HL-60 (cell line): Measurements from ENCODE around the gene CNGB1.
"Not testable (repeated sequence)": the region's sequence is repeated elsewhere in the genome, so short reads cannot be mapped to it uniquely, and the experiment has no call there.

Experiments
- DNase-seq, 2 experiments: peaks; one replicate each; pipeline ENCODE4 v3.0.0-alpha.2; 2010 to 2020; ENCODE audit warnings: low read depth in 1 of 2, low spot score in 1 of 2
- H3K27ac ChIP-seq: fragments of 250-450 bp; sonication (Bioruptor Pico); replicated peaks from 2 replicates; pipeline ENCODE4 v1.5.1; 2020; ENCODE audit warnings: mild to moderate bottlenecking, moderate library complexity
- H3K27me3 ChIP-seq: fragments of 250-450 bp; sonication (Bioruptor Pico); 2 replicates; pipeline ENCODE4 v1.5.1; 2021; ENCODE audit warnings: mild to moderate bottlenecking, moderate library complexity; ENCODE audit not compliant: insufficient read depth, poor library complexity, severe bottlenecking
- H3K4me3 ChIP-seq: replicated peaks from 2 replicates; pipeline ENCODE4 v1.5.1; 2011; ENCODE audit warnings: mild to moderate bottlenecking, control low read depth, low read length; ENCODE audit not compliant: insufficient read depth
- CTCF ChIP-seq: IDR thresholded peaks from one replicate; pipeline ENCODE4 v1.5.1; 2011; ENCODE audit warnings: low read length, control low read depth, inconsistent platforms; ENCODE audit not compliant: insufficient read depth
- GABPA ChIP-seq: IDR thresholded peaks from 2 replicates; pipeline ENCODE4 v1.6.1; 2012; ENCODE audit warnings: low read depth
- POLR2AphosphoS5 ChIP-seq: IDR thresholded peaks from 2 replicates; pipeline ENCODE4 v1.6.1; 2012; ENCODE audit warnings: low read depth
- REST ChIP-seq: IDR thresholded peaks from 2 replicates; pipeline ENCODE4 v1.6.1; 2012; ENCODE audit warnings: low read depth; ENCODE audit not compliant: insufficient replicate concordance
- SPI1 ChIP-seq: IDR thresholded peaks from 2 replicates; pipeline ENCODE4 v1.6.1; 2012; ENCODE audit warnings: low read depth, mild to moderate bottlenecking, borderline replicate concordance

Gene CNGB1

GRCh38 chr16:57982385-57982784 lies 11.5 kb upstream of the CNGB1 start:
- Histone ChIP-seq H3K27ac (no peak overlapping the region), H3K4me3 (no peak overlapping the region), H3K27me3 (peaks cover 2% of the 10 kb centered on the region)
- no peak for TF ChIP-seq CTCF
- TF ChIP-seq SPI1 = no peak
- TF ChIP-seq REST = no peak
- no peak for TF ChIP-seq GABPA
- no peak for TF ChIP-seq POLR2AphosphoS5
- DNase-seq = no peak

- TF ChIP-seq POLR2AphosphoS5 = no peak
- TF ChIP-seq REST = no peak
- TF ChIP-seq SPI1 = no peak
- no peak for TF ChIP-seq CTCF
- no peak for TF ChIP-seq GABPA
- Histone ChIP-seq H3K27me3 (peaks cover 2% of the 10 kb centered on the region), H3K4me3 (no peak overlapping the region), H3K27ac (no peak overlapping the region)
- no peak for DNase-seq
Measured at GRCh38 chr16:57981636-57982035, 10.7 kb upstream of the CNGB1 start.

GRCh38 chr16:57979006-57979585 lies 8.2 kb upstream of the CNGB1 start:
- no peak overlapping the region for H3K27ac ChIP-seq
- DNase-seq = no peak
- H3K27me3 ChIP-seq = no peaks in the 10 kb centered on the region
- no peak overlapping the region for H3K4me3 ChIP-seq
- no peak for TF ChIP-seq CTCF
- TF ChIP-seq REST = no peak
- TF ChIP-seq SPI1 = no peak
- TF ChIP-seq POLR2AphosphoS5 = no peak
- no peak for TF ChIP-seq GABPA

- not testable (repeated sequence) for DNase-seq, H3K27ac ChIP-seq, H3K27me3 ChIP-seq, H3K4me3 ChIP-seq
Measured at GRCh38 chr16:57978070-57978465, 7.1 kb upstream of the CNGB1 start.
